A673 (cell line): ENCODE results near the gene AIMP1.

ENCODE experiments used
- EZH2 ChIP-seq: fragments of 200-600 bp; sonication (generic); IDR thresholded peaks from 2 replicates; pipeline ENCODE4 v1.6.1; 2017; ENCODE audit warnings: borderline replicate concordance, low read depth, mild to moderate bottlenecking, mixed read lengths, antibody characterized with exemption, low read length; ENCODE audit not compliant: poor library complexity, severe bottlenecking
- TF ChIP-seq, protein P1 (sequence below): fragments of 300-800, 200-600 bp; sonication (generic); conservative IDR thresholded peaks from 2 replicates; pipeline ENCODE4 v1.5.1; 2017; ENCODE audit warnings: low read depth, mild to moderate bottlenecking, antibody characterized with exemption, low read length, moderate library complexity, mixed read lengths

DNA sequence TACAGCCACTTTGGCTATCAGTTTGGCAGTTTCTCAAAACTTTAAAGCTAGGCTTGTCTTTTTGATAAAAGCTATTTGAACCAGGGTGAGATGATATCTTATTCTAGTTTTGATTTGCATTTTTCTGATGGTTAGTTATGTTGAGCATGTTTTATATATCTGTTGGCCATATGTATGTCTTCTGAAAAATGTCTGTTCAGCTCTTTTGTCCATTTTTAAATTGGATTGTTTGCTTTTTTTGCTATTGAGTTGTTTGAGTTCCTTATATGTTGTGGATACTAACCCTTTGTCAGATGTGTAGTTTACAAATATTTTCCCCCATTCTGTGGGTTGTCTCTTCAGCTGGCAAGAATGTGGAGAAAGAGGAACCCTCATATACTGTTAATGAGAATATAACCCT lies 63.8 kb downstream of the AIMP1 start:
- TF ChIP-seq, protein P1, sequence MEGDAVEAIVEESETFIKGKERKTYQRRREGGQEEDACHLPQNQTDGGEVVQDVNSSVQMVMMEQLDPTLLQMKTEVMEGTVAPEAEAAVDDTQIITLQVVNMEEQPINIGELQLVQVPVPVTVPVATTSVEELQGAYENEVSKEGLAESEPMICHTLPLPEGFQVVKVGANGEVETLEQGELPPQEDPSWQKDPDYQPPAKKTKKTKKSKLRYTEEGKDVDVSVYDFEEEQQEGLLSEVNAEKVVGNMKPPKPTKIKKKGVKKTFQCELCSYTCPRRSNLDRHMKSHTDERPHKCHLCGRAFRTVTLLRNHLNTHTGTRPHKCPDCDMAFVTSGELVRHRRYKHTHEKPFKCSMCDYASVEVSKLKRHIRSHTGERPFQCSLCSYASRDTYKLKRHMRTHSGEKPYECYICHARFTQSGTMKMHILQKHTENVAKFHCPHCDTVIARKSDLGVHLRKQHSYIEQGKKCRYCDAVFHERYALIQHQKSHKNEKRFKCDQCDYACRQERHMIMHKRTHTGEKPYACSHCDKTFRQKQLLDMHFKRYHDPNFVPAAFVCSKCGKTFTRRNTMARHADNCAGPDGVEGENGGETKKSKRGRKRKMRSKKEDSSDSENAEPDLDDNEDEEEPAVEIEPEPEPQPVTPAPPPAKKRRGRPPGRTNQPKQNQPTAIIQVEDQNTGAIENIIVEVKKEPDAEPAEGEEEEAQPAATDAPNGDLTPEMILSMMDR: no peak
- TF ChIP-seq EZH2: no peak
